ENCODE results near the gene RAX.

The RAX gene

GRCh38 chr18:59229701-59230443 lies 43.4 kb downstream of the RAX start:
- no peak overlapping the region for H2AFZ ChIP-seq (ENCODE audit: low read depth, low read length, severe bottlenecking)

DNA sequence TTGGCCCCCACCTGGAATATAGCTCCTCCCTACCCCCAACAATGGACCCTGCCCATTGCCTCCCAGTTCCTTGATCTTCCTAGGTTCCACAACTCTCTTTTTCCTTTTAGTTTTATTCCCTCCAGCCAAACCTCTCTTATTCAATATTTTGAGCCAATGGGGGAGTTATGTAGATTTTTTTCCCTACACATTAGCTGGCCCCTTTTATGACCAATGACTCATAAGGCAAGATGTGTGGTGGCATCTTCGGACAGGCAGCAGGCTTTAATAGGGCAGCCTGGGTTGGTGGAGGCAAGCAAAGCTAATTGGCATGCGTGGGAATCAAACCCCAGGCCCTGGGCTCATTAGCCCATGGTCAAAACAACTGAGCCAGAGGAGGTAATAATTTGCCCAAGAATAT lies 44.1 kb downstream of the RAX start:
- Histone ChIP-seq H3K4me2 (ENCODE audit: low read depth, low read length, poor library complexity, severe bottlenecking) (no peak overlapping the region), H2AFZ (ENCODE audit: low read depth, low read length, severe bottlenecking) (no peak overlapping the region), H3K36me3 (ENCODE audit: low read length) (no peaks in the 10 kb centered on the region), H3K9me2 (replicated peaks; ENCODE audit: insufficient read depth, low read length) (no peaks in the 10 kb centered on the region), H3K27ac (ENCODE audit: low read depth, low read length) (no peak overlapping the region), H3K4me3 (ENCODE audit: insufficient read depth, low read length, poor library complexity, severe bottlenecking) (no peak overlapping the region), H3K9me3 (ENCODE audit: insufficient read depth, low read length) (no peaks in the 10 kb centered on the region), H3K9ac (ENCODE audit: low read length) (no peak overlapping the region), H3F3A (ENCODE audit: insufficient read depth) (no peaks in the 10 kb centered on the region), H4K20me1 (ENCODE audit: low read depth, low read length) (no peaks in the 10 kb centered on the region), H3K79me2 (ENCODE audit: insufficient read depth, low read length) (no peaks in the 10 kb centered on the region), H3K27me3 (ENCODE audit: low read length) (peaks cover 3% of the 10 kb centered on the region; the same call in 1 of the 2 replicates)
- no peak for TF ChIP-seq EZH2phosphoT487 (conservative IDR thresholded peaks at IDR 0.05; ENCODE audit: low read length)
- TF ChIP-seq CTCF (IDR thresholded peaks at IDR 0.05; ENCODE audit: insufficient read depth, low read length, poor library complexity, severe bottlenecking): no peak

More at GRCh38 chr18:59229701-59230443, 43.4 kb downstream of the RAX start:
- H3K9me3 ChIP-seq (ENCODE audit: insufficient read depth, low read length): no peaks in the 10 kb centered on the region
- H3K9ac ChIP-seq (ENCODE audit: low read length): no peak overlapping the region
- no peaks in the 10 kb centered on the region for H3K36me3 ChIP-seq (ENCODE audit: low read length)
- TF ChIP-seq EZH2phosphoT487 (conservative IDR thresholded peaks at IDR 0.05; ENCODE audit: low read length): no peak
- no peak for TF ChIP-seq CTCF (IDR thresholded peaks at IDR 0.05; ENCODE audit: insufficient read depth, low read length, poor library complexity, severe bottlenecking)
- no peak overlapping the region for H3K27ac ChIP-seq (ENCODE audit: low read depth, low read length)
- H3K4me2 ChIP-seq (ENCODE audit: low read depth, low read length, poor library complexity, severe bottlenecking): no peak overlapping the region
- no peaks in the 10 kb centered on the region for H3K79me2 ChIP-seq (ENCODE audit: insufficient read depth, low read length)
- H3F3A ChIP-seq (ENCODE audit: insufficient read depth): no peaks in the 10 kb centered on the region
- H3K9me2 ChIP-seq (replicated peaks; ENCODE audit: insufficient read depth, low read length): no peaks in the 10 kb centered on the region
- no peak overlapping the region for H3K4me3 ChIP-seq (ENCODE audit: insufficient read depth, low read length, poor library complexity, severe bottlenecking)
- H4K20me1 ChIP-seq (ENCODE audit: low read depth, low read length): no peaks in the 10 kb centered on the region
- peaks cover 3% of the 10 kb centered on the region; the same call in 1 of the 2 replicates for H3K27me3 ChIP-seq (ENCODE audit: low read length)

- H3K9me2 ChIP-seq (replicated peaks; ENCODE audit: insufficient read depth, low read length): no peaks in the 10 kb centered on the region
- no peaks in the 10 kb centered on the region for H3K36me3 ChIP-seq (ENCODE audit: low read length)
- H2AFZ ChIP-seq (ENCODE audit: low read depth, low read length, severe bottlenecking): no peak overlapping the region
- H3K27me3 ChIP-seq (ENCODE audit: low read length): peaks cover 3% of the 10 kb centered on the region; the same call in 1 of the 2 replicates
- H3K9me3 ChIP-seq (ENCODE audit: insufficient read depth, low read length): no peaks in the 10 kb centered on the region
- TF ChIP-seq EZH2phosphoT487 (conservative IDR thresholded peaks at IDR 0.05; ENCODE audit: low read length): no peak
- no peak overlapping the region for H3K27ac ChIP-seq (ENCODE audit: low read depth, low read length)
- no peaks in the 10 kb centered on the region for H3F3A ChIP-seq (ENCODE audit: insufficient read depth)
- no peak overlapping the region for H3K4me2 ChIP-seq (ENCODE audit: low read depth, low read length, poor library complexity, severe bottlenecking)
- H3K9ac ChIP-seq (ENCODE audit: low read length): no peak overlapping the region
- H3K79me2 ChIP-seq (ENCODE audit: insufficient read depth, low read length): no peaks in the 10 kb centered on the region
- H4K20me1 ChIP-seq (ENCODE audit: low read depth, low read length): no peaks in the 10 kb centered on the region
- no peak overlapping the region for H3K4me3 ChIP-seq (ENCODE audit: insufficient read depth, low read length, poor library complexity, severe bottlenecking)
Observed at GRCh38 chr18:59228351-59228750, 44.9 kb downstream of the RAX start.

DNA sequence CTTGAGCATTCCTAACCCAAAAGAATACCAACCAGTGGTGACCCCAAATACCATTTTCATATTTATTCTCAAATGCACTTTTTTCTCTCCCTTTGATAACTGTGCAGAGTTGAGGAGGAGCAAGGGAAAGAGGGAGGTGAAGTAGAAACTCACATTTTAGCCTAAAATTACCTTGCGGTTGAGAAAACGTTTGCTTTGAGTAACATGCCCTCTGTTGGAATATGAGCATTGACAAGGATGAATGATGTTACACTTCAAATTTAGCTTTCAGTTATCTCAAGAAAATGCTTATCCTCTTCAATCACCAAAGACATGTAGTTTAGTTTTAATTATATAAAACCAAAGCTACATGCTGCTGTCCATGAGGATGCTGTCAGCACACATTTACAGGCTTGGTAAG lies 50.9 kb downstream of the RAX start:
- H2AFZ ChIP-seq (ENCODE audit: low read depth, low read length, severe bottlenecking): no peak overlapping the region
- H3K27me3 ChIP-seq (ENCODE audit: low read length): peaks cover 3% of the 10 kb centered on the region; the same call in 1 of the 2 replicates
- no peak overlapping the region for H3K4me2 ChIP-seq (ENCODE audit: low read depth, low read length, poor library complexity, severe bottlenecking)
- H3K9me2 ChIP-seq (replicated peaks; ENCODE audit: insufficient read depth, low read length): no peaks in the 10 kb centered on the region
- no peak overlapping the region for H3K9ac ChIP-seq (ENCODE audit: low read length)
- TF ChIP-seq CTCF (IDR thresholded peaks at IDR 0.05; ENCODE audit: insufficient read depth, low read length, poor library complexity, severe bottlenecking) (no peak), EZH2phosphoT487 (conservative IDR thresholded peaks at IDR 0.05; ENCODE audit: low read length) (no peak)
- no peak overlapping the region for H3K4me3 ChIP-seq (ENCODE audit: insufficient read depth, low read length, poor library complexity, severe bottlenecking)
- H3K79me2 ChIP-seq (ENCODE audit: insufficient read depth, low read length): no peaks in the 10 kb centered on the region
- H3F3A ChIP-seq (ENCODE audit: insufficient read depth): no peaks in the 10 kb centered on the region
- no peaks in the 10 kb centered on the region for H4K20me1 ChIP-seq (ENCODE audit: low read depth, low read length)
- no peaks in the 10 kb centered on the region for H3K9me3 ChIP-seq (ENCODE audit: insufficient read depth, low read length)
- H3K27ac ChIP-seq (ENCODE audit: low read depth, low read length): no peak overlapping the region
- H3K36me3 ChIP-seq (ENCODE audit: low read length): no peaks in the 10 kb centered on the region

Measured in SU-DHL-6 (cell line).